ENCODE data around the gene CFAP410. TPM values are rescaled to one million over a fixed set of nuclear protein-coding genes. Genes with fewer than 3 reads are reported as not detected.

The CFAP410 gene
- total RNA-seq, 1 experiment from 2014 or later, result 10.1 TPM

GRCh38 chr21:44320847-44321246, 18.3 kb downstream of the CFAP410 start:
- ChIA-PET CTCF (no interaction called here), POLR2A (no interaction called here)
- H3K27ac Mint-ChIP-seq (ENCODE audit: low read depth, unreplicated experiment), result no peak overlapping the region
- TF ChIP-seq, protein P1, sequence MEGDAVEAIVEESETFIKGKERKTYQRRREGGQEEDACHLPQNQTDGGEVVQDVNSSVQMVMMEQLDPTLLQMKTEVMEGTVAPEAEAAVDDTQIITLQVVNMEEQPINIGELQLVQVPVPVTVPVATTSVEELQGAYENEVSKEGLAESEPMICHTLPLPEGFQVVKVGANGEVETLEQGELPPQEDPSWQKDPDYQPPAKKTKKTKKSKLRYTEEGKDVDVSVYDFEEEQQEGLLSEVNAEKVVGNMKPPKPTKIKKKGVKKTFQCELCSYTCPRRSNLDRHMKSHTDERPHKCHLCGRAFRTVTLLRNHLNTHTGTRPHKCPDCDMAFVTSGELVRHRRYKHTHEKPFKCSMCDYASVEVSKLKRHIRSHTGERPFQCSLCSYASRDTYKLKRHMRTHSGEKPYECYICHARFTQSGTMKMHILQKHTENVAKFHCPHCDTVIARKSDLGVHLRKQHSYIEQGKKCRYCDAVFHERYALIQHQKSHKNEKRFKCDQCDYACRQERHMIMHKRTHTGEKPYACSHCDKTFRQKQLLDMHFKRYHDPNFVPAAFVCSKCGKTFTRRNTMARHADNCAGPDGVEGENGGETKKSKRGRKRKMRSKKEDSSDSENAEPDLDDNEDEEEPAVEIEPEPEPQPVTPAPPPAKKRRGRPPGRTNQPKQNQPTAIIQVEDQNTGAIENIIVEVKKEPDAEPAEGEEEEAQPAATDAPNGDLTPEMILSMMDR (IDR thresholded peaks at IDR 0.05; ENCODE audit: unreplicated experiment), result no peak
- H3K27me3 Mint-ChIP-seq (ENCODE audit: insufficient read depth, unreplicated experiment), result no peaks in the 10 kb centered on the region
- BruUV-seq (replicated peaks), result no TSS peak
- intact Hi-C loops (cut with micrococcal nuclease), result no loop called here
- DNase-seq (ENCODE audit: unreplicated experiment), result no peak
- no peaks in the 10 kb centered on the region for H3K9me3 Mint-ChIP-seq (ENCODE audit: unreplicated experiment)
- H3K36me3 Mint-ChIP-seq (ENCODE audit: insufficient read depth, unreplicated experiment), result peaks cover 14% of the 10 kb centered on the region
- H3K4me3 Mint-ChIP-seq (ENCODE audit: unreplicated experiment), result no peak overlapping the region
- no peaks in the 10 kb centered on the region for H3K4me1 Mint-ChIP-seq (ENCODE audit: insufficient read depth, unreplicated experiment)

- BruUV-seq (replicated peaks), result no TSS peak
- no peak overlapping the region for H3K4me3 Mint-ChIP-seq (ENCODE audit: unreplicated experiment)
- no peaks in the 10 kb centered on the region for H3K27me3 Mint-ChIP-seq (ENCODE audit: insufficient read depth, unreplicated experiment)
- POLR2A ChIA-PET, result interaction anchor here (0.6 kb wide), 1 partner anchor 9 kb away, joined by 3 read pairs; no protein-coding TSS in a partner anchor
- TF ChIP-seq, protein P1 (IDR thresholded peaks at IDR 0.05; ENCODE audit: unreplicated experiment), result no peak
- intact Hi-C loops (cut with micrococcal nuclease), result no loop called here
- H3K4me1 Mint-ChIP-seq (ENCODE audit: insufficient read depth, unreplicated experiment), result no peaks in the 10 kb centered on the region
- no peak for DNase-seq (ENCODE audit: unreplicated experiment)
- H3K36me3 Mint-ChIP-seq (ENCODE audit: insufficient read depth, unreplicated experiment), result peaks cover 14% of the 10 kb centered on the region
- H3K9me3 Mint-ChIP-seq (ENCODE audit: unreplicated experiment), result no peaks in the 10 kb centered on the region
- H3K27ac Mint-ChIP-seq (ENCODE audit: low read depth, unreplicated experiment), result no peak overlapping the region
- CTCF ChIA-PET, result no interaction called here
These were observed 19.7 kb downstream of the CFAP410 start for GRCh38 chr21:44319407-44320065.

DNA sequence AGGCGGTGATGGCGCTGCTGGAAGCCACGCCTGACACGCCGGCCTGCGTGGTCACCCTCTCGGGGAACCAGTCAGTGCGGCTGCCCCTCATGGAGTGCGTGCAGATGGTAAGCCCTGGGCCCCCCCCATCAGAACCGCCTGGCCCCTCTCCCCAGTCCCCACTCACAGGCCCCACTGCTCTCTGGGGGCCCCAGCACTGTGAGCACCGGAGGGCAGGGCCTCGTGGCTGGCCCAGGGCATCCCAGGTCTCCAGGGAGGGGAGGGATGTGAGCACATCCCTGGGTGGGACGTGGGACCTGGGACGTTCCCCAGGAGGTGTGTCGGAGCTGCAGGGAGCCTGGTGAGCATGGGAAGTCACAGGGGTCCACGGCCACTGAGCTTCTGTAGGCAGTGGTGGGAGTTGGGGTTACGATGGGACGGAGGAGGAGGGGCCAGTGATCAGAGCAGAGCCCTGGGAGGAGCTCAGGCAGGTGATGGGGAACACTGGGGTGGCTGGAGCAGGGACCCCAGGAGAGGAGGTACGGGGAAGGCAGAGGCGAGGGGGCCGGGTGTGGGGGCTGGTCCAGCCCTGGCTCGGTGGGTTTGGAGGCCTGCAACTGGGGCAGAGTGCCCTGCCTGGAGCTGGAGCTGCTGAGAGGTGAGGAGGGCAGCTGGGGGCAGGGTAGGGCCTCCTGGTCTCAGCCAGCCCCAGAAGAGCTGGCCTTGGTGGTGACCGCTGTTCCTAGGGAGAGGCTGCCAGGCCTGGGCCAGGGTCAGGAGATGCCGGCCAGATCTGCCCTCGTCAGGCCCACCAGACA, 20.5 kb downstream of the CFAP410 start:
- intact Hi-C loops (cut with micrococcal nuclease), result no loop called here
- no TSS peak for BruUV-seq (replicated peaks)
- no peak for DNase-seq (ENCODE audit: unreplicated experiment)
- ChIA-PET CTCF (interaction anchor here (1.4 kb wide), 1 partner anchor 14 kb away, joined by 3 read pairs; no protein-coding TSS in a partner anchor), POLR2A (interaction anchor here (0.6 kb wide), 1 partner anchor 9 kb away, joined by 3 read pairs; no protein-coding TSS in a partner anchor)
- Mint-ChIP-seq H3K4me3 (ENCODE audit: unreplicated experiment) (no peak overlapping the region), H3K9me3 (ENCODE audit: unreplicated experiment) (no peaks in the 10 kb centered on the region), H3K4me1 (ENCODE audit: insufficient read depth, unreplicated experiment) (no peaks in the 10 kb centered on the region), H3K36me3 (ENCODE audit: insufficient read depth, unreplicated experiment) (peaks cover 11% of the 10 kb centered on the region), H3K27me3 (ENCODE audit: insufficient read depth, unreplicated experiment) (no peaks in the 10 kb centered on the region), H3K27ac (ENCODE audit: low read depth, unreplicated experiment) (no peak overlapping the region)
- TF ChIP-seq, protein P1 (IDR thresholded peaks at IDR 0.05; ENCODE audit: unreplicated experiment), result no peak

DNA sequence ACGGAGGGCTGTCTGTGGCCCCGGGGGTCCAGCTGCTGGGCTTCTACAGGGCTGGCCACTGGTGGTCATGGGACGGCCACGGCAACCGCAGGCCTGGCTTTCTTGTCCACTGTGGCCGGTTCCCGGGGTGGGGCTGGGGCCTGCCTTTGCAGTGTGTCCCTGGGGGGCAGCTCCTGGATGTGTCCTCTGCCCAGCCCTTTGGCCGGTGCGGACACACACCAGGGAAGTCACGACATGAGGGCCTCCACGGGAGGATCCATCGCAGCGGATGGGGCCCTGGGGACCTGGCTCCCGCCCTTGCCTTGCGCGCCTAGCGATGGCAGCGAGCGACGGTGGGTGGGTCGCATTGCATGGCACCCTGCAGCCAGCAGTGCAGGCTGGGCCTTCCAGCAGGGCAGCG, 21.3 kb downstream of the CFAP410 start:
- H3K27ac Mint-ChIP-seq (ENCODE audit: low read depth, unreplicated experiment), result no peak overlapping the region
- H3K9me3 Mint-ChIP-seq (ENCODE audit: unreplicated experiment), result no peaks in the 10 kb centered on the region
- POLR2A ChIA-PET, result no interaction called here
- intact Hi-C loops (cut with micrococcal nuclease), result no loop called here
- H3K4me1 Mint-ChIP-seq (ENCODE audit: insufficient read depth, unreplicated experiment), result no peaks in the 10 kb centered on the region
- H3K27me3 Mint-ChIP-seq (ENCODE audit: insufficient read depth, unreplicated experiment), result no peaks in the 10 kb centered on the region
- H3K36me3 Mint-ChIP-seq (ENCODE audit: insufficient read depth, unreplicated experiment), result peaks cover 12% of the 10 kb centered on the region
- no peak for DNase-seq (ENCODE audit: unreplicated experiment)
- H3K4me3 Mint-ChIP-seq (ENCODE audit: unreplicated experiment), result no peak overlapping the region
- TF ChIP-seq, protein P1 (IDR thresholded peaks at IDR 0.05; ENCODE audit: unreplicated experiment), result no peak
- CTCF ChIA-PET, result interaction anchor here (1.4 kb wide), 1 partner anchor 13 kb away, joined by 3 read pairs; no protein-coding TSS in a partner anchor
- no TSS peak for BruUV-seq (replicated peaks)

Measured in MCF 10A (cell line).